Upper lobe of left lung (tissue), 4 donors: ENCODE measurements around the gene SLC12A2.

Source experiments
- CTCF ChIP-seq, 6 experiments: fragments of 450-650 bp in 4 of 6; fragments of 200-600 bp in 2 of 6; sonication (generic) in 2 of 6; IDR thresholded peaks; one replicate each; pipeline ENCODE4 v1.5.1; 2016 to 2019; ENCODE audit warnings: antibody characterized with exemption in 6 of 6
- EP300 ChIP-seq, 4 donors: sonication (generic); formaldehyde crosslinking; IDR thresholded peaks; one replicate each; pipeline ENCODE4 v1.5.1; 2017; ENCODE audit warnings: antibody characterized with exemption in 4 of 4, control low read depth in 2 of 4
- POLR2A ChIP-seq, 4 donors: fragments of 450-650 bp; IDR thresholded peaks; one replicate each; pipeline ENCODE4 v1.5.1; 2016 to 2017; ENCODE audit warnings: antibody characterized with exemption in 4 of 4, mild to moderate bottlenecking in 2 of 4
- POLR2AphosphoS5 ChIP-seq, 2 donors: sonication (generic); formaldehyde crosslinking; IDR thresholded peaks; one replicate each; pipeline ENCODE4 v1.5.1; 2017; ENCODE audit warnings: antibody characterized with exemption in 2 of 2

GRCh38 chr5:128196791-128197190 lies 113.2 kb downstream of the SLC12A2 start:
- no peak for TF ChIP-seq CTCF (IDR thresholded peaks at IDR 0.05)
- TF ChIP-seq EP300 (IDR thresholded peaks at IDR 0.05): no peak
- no peak for TF ChIP-seq POLR2A (IDR thresholded peaks at IDR 0.05)
- TF ChIP-seq POLR2AphosphoS5 (IDR thresholded peaks at IDR 0.05): no peak
